Measurements from ENCODE around the gene PIGR. TPM values are rescaled to one million over a fixed set of nuclear protein-coding genes. Genes with fewer than 3 reads are reported as not detected.

Gene PIGR
- total RNA-seq, 1 experiment from 2014 or later, result not detected

DNA sequence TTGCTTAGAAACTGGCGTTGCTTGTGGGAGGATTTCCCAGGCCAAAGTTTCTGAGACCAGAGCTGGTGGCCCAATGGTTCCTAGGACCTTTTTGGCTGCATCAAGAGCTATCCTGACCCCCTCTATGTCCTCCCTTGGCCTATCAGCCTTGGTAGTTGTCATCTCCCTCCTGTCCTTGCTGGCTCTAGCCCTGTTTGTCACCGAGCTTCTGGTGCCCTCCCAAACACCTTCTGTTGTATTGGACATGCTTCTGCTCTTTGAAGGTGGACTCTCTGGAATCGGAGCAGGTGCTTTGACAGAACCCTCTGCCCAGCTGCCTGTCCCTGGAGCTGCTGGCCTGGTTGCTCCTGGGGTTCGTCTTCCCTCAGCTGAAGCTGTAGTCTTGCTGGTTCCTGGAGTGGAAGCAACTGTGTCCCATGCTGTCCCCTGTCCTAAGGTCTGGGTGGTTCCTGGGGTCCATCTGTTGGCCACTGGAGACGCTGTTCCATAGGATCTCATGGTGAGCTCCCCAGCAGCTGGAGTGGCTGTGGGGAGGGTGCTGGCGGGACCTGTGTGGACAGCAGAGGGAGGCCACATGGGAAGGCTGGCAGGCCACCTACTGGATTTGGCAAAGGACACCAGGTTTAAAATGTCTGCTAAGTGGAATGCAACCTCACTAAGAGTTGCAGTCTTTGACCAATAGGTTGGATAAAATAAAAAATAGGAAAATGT is 14.6 kb upstream of the PIGR start:
- no peak for DNase-seq (ENCODE audit: extremely low read depth, low read depth)

- no peak for DNase-seq (ENCODE audit: extremely low read depth, low read depth)
Observed at GRCh38 chr1:206958144-206958543, 11.9 kb upstream of the PIGR start.

DNA sequence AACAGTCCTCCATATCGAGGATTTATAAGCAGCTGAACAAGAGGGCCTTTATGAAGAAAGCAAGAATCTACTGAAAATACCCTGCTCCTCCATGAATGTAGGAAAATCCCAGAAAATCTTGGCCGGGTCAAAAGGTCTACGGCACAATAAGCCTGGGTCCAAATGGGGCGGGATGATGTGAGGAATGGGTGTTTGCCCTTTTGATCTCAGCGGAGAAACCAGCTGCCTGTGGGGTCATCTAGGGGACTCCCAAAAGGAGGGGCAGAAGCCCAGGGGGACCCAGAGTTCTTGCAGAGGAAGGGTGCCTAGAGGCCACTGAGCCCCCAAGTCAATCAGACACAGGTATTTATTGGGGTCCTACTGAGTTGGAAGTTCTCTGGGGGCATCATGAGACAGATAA is 11.4 kb upstream of the PIGR start:
- no peak for DNase-seq (ENCODE audit: extremely low read depth, low read depth)

- no peak for DNase-seq (ENCODE audit: extremely low read depth, low read depth)
Observed at GRCh38 chr1:206955476-206956451, 9.5 kb upstream of the PIGR start.

- DNase-seq (ENCODE audit: extremely low read depth, low read depth), result no peak
Observed at GRCh38 chr1:206954459-206955342, 8.4 kb upstream of the PIGR start.

DNA sequence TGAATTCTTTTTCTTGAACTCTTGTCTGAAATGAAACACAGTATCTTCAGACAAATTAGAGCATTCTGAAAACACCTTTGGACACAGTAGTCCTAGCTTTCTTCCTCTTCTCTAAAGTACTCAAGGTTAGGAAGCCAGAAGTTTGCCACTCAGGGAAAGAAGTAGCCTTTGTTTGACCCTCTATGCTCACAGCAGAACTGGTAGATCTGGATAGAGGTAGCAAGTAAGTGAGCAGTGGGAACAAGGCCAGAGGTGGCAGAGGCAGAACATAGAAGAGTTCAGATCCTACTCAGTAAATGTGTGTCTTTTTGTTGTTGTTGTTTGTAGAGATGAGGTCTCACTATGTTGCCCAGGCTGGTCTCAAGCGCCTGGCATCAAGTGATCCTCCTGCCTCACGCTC is 7.4 kb upstream of the PIGR start:
- DNase-seq (ENCODE audit: extremely low read depth, low read depth), result no peak

DNA sequence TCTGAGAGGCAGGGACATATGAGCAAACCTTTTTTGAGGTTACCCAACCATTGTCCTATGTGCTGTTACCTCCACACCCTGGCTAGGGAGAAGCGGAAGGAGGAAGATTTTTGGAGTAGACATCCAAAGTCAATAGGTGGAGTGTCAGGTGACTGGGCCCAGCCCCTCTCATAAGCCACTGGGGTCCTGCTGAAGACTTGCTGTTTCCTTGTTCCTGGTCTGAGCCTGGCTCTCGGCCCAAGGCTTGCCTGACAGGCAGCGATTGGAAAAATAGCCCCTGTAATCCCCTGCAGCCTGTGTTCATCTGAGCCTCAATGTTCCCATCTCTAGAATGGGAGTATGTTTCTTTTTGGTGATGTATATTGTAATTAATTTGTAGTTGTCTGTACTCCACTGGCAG is 6.9 kb upstream of the PIGR start:
- no peak for DNase-seq (ENCODE audit: extremely low read depth, low read depth)

- DNase-seq (ENCODE audit: extremely low read depth, low read depth), result no peak
Observed at GRCh38 chr1:206952171-206952570, 5.9 kb upstream of the PIGR start.

DNA sequence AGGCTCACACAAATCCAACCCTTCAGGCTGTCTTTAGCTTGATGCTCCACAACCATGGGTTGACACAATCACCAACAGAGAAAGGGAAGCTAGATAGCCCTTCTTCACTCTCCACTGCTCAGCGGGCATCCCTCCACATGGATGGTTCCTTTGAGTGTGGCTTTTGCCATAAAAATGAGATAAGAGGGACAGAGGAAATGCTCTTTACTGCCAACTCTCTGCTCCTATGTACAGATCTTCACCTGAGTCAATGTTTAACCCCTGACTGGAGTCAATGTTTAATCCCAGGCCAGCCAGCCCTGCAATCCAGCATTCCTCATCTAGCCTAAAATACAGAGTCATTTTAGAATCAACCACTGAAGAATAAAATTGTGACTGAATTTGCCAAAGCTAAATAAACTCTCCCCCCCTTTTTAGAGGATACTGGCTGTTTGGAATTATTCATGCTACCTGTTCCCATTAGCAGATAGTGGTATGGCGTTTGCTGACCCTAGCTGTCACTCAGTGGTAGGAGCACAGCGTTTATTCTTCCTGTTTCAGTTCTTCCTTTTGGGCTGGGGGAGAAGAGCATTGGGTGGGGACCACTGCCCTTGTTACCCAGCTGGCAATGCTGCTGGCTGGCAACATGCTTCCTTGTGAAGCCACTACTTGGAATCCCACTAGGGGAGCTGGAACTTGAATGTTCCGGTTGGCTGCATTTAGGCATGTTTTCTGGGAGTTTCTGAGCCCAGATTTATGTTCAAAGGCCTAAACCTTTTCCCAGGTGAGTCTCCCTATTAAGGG is 5.2 kb upstream of the PIGR start:
- DNase-seq (ENCODE audit: extremely low read depth, low read depth), result no peak

- no peak for DNase-seq (ENCODE audit: extremely low read depth, low read depth)
Observed at GRCh38 chr1:206949641-206950040, 3.4 kb upstream of the PIGR start.

- DNase-seq (ENCODE audit: extremely low read depth, low read depth), result no peak
Observed at GRCh38 chr1:206949208-206949607, 2.9 kb upstream of the PIGR start.

DNA sequence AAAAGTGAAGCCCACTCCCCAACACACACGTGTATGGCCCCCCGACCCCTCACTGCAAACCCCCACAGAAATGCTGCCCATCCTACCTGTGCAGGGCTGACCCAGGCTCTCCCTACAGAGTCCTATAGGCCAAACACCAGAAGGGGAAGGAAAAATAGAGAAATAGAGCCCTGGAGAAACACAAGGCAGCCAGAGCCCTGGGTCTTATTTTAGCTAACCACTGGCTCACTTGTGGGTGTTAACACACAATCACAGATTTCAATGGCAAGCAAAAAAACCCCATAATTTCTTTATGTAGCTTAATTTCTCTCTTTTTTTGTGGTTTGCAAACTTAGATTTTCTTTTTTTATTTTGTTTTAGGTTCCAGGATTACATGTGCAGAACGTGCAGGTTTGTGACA is 989 bp upstream of the PIGR start:
- DNase-seq (ENCODE audit: extremely low read depth, low read depth), result no peak

DNA sequence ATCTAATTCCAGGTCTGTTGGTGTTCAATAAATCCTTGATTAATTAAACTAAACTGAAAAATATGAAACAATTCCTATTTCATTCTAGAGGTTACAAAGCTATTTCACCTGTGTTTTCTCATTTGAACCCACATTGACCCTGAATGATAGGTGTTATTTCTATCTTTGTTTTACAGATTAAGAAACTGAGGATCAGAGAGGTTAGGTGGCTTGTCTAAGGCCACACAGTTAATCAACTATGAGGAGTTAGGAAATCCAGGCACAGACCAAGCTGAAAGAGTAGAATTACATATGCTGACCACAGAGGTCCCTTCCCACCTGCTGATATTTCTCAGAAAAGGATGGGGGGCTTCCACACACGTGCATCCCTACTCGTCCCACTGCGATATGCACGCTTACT is 487 bp downstream of the PIGR start:
- DNase-seq (ENCODE audit: extremely low read depth, low read depth), result no peak

GRCh38 chr1:206944703-206945102 is 1.6 kb downstream of the PIGR start:
- no peak for DNase-seq (ENCODE audit: extremely low read depth, low read depth)

DNA sequence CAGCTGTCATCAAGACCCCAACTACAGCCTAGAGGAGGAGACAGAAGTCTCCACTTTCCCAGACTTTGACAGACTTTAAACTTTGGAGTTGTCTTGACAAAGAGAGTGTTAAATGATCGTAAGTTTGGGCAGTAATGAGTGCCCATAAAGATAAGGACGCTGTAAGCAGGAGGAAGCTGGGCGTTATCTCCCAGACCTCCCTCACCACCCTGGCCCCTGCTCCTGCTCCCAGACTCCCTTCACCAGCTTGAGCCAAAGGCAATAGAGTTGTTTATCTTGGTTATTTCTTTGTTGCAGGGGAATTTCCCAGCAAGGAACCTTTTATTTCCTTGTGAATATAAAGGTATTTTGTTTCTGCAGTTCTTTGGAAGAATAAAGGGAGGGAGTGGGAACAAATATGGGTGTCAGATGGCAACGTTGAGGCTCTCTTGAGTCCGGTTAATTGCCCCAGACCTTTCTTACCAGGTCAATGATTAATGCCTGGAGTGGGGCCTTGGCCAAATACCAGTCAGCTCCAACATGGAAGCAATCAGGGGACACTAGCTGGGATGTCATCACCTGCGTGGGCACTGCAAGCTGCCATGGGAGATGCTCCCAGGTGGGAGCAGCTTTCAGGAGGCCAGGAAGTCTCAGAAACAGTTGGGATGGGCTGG is 4.4 kb downstream of the PIGR start:
- DNase-seq (ENCODE audit: extremely low read depth, low read depth), result no peak

DNA sequence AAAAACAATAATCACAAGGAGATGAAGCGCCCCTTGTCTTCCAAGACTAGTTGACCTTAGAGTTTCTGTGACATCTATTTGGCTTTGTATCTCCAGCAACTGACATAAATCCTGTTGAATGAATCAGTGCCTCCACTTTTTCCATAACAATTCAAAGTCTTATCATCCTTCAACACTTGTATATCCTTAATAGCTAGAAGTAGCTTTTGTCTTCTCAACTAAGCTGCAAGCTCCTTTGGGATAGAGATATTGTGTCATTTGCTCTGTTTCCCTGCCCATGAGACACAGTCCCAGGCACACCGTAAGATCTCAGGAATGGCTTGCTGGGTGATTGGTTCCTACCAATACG is 5.7 kb downstream of the PIGR start:
- DNase-seq (ENCODE audit: extremely low read depth, low read depth), result no peak

- no peak for DNase-seq (ENCODE audit: extremely low read depth, low read depth)
Observed at GRCh38 chr1:206939841-206940587, 6.3 kb downstream of the PIGR start.

GRCh38 chr1:206939131-206939530 is 7.1 kb downstream of the PIGR start:
- DNase-seq (ENCODE audit: extremely low read depth, low read depth), result no peak

GRCh38 chr1:206937425-206937824 is 8.8 kb downstream of the PIGR start:
- DNase-seq (ENCODE audit: extremely low read depth, low read depth), result no peak
